ENCODE measurements around the gene USPL1.

- TF ChIP-seq CTCF (IDR thresholded peaks at IDR 0.05) (no peak), EZH2phosphoT487 (IDR thresholded peaks at IDR 0.05) (no peak), EZH2 (IDR thresholded peaks at IDR 0.05) (no peak)
Measured at GRCh38 chr13:30704596-30704995, 86.9 kb downstream of the USPL1 start.
